Endothelial cell of umbilical vein (primary cell): ENCODE measurements around the gene REPS1. TPM values are rescaled to one million over a fixed set of nuclear protein-coding genes. Genes with fewer than 3 reads are reported as not detected.

Experiments used
- BruUV-seq: library from RNA; stranded (reverse); fragments of 400-500 nt; replicated peaks from 2 replicates; lab custom pipeline; 2021; lab: Mats Ljungman, UMichigan
- CTCF ChIA-PET: fragments of 300-600, 350-600 bp; sonication (Branson Sonifier 250); formaldehyde crosslinking; loops from one replicate; lab custom pipeline; 2021; ENCODE audit warnings: antibody characterized with exemption, inconsistent platforms; lab: Charles Lee
- POLR2A ChIA-PET: fragments of 300-600, 350-600 bp; sonication (Branson Sonifier 250); formaldehyde crosslinking; loops from one replicate; lab custom pipeline; 2021; ENCODE audit warnings: antibody characterized with exemption, inconsistent platforms; lab: Charles Lee
- DNase-seq: peaks from one replicate; pipeline ENCODE4 v3.0.0-alpha.2; 2011; ENCODE audit warnings: low read depth, low spot score
- FAIRE-seq: peaks from 2 replicates; lab custom pipeline; 2011; peaks lifted over from hg19 to GRCh38; lab: Jason Lieb, UNC
- H2AFZ ChIP-seq: 2 replicates; pipeline ENCODE4 v1.6.0; 2012; ENCODE audit warnings: low read depth, low read length, control low read depth, inconsistent platforms
- H3K27ac ChIP-seq: 2 replicates; pipeline ENCODE4 v1.5.1; 2011; ENCODE audit warnings: low read depth, mild to moderate bottlenecking, control low read depth, low read length, moderate library complexity; ENCODE audit not compliant: insufficient read depth
- H3K27me3 ChIP-seq, 2 experiments: 2 replicates each; pipeline versions ENCODE4 v1.6.0 to v1.6.1; 2011; ENCODE audit warnings: low read length in 2 of 2, mixed read lengths in 1 of 2; ENCODE audit not compliant: control insufficient read depth in 2 of 2, insufficient read depth in 2 of 2
- H3K36me3 ChIP-seq, 2 experiments: 2 replicates in 1 of 2; 3 replicates in 1 of 2; pipeline ENCODE4 v1.5.1; 2011; ENCODE audit warnings: low read length in 2 of 2, mild to moderate bottlenecking in 1 of 2, moderate library complexity in 1 of 2; ENCODE audit not compliant: control insufficient read depth in 2 of 2, insufficient read depth in 2 of 2; ENCODE audit errors: extremely low read depth in 1 of 2
- H3K4me1 ChIP-seq: 3 replicates; pipeline ENCODE4 v1.5.1; 2011; ENCODE audit warnings: mild to moderate bottlenecking, low read length; ENCODE audit not compliant: control insufficient read depth, insufficient read depth; ENCODE audit errors: extremely low read depth
- H3K4me2 ChIP-seq: 2 replicates; pipeline ENCODE4 v1.6.1; 2011; ENCODE audit warnings: low read length, control low read depth, mixed read lengths; ENCODE audit not compliant: insufficient read depth
- H3K4me3 ChIP-seq, 3 experiments: fragments of 200-600 bp in 1 of 3; sonication (generic), shearing (Covaris generic) in 1 of 3; replicated peaks in 1 of 3; 2 replicates each; pipeline ENCODE4 v1.5.1; 2011 to 2016; ENCODE audit warnings: control low read depth in 3 of 3, low read length in 3 of 3, mild to moderate bottlenecking in 2 of 3, inconsistent platforms in 1 of 3, low read depth in 1 of 3, moderate library complexity in 1 of 3; ENCODE audit not compliant: insufficient read depth in 1 of 3
- H3K79me2 ChIP-seq: 2 replicates; pipeline ENCODE4 v1.6.0; 2012; ENCODE audit warnings: low read length, inconsistent platforms; ENCODE audit not compliant: control insufficient read depth, insufficient read depth
- H3K9ac ChIP-seq: replicated peaks from 2 replicates; pipeline ENCODE3; 2011; ENCODE audit warnings: low read length, control low read depth; ENCODE audit not compliant: insufficient read depth; ENCODE audit errors: extremely low read depth
- H3K9me1 ChIP-seq: replicated peaks from 3 replicates; pipeline ENCODE4 v1.6.0; 2011; ENCODE audit warnings: mild to moderate bottlenecking, low read length; ENCODE audit not compliant: control insufficient read depth, insufficient read depth; ENCODE audit errors: extremely low read depth
- H3K9me3 ChIP-seq: replicated peaks from 2 replicates; pipeline ENCODE4 v1.5.1; 2012; ENCODE audit warnings: low read length, inconsistent platforms; ENCODE audit not compliant: control insufficient read depth, insufficient read depth
- H4K20me1 ChIP-seq: replicated peaks from 2 replicates; pipeline ENCODE3; 2011; ENCODE audit warnings: mild to moderate bottlenecking, low read length; ENCODE audit not compliant: control insufficient read depth, insufficient read depth; ENCODE audit errors: extremely low read depth
- CTCF ChIP-seq, 2 donors: IDR thresholded peaks; 1 replicate in 1 of 2; 2 replicates in 1 of 2; pipeline ENCODE4 v1.5.1; 2011; ENCODE audit warnings: low read length in 2 of 2, mild to moderate bottlenecking in 2 of 2, moderate library complexity in 2 of 2, control low read depth in 1 of 2, inconsistent platforms in 1 of 2, low read depth in 1 of 2; ENCODE audit not compliant: insufficient read depth in 1 of 2; ENCODE audit errors: extremely low read depth in 1 of 2
- EZH2 ChIP-seq: IDR thresholded peaks from 2 replicates; pipeline ENCODE4 v1.6.1; 2012; ENCODE audit warnings: borderline replicate concordance, low read depth, mild to moderate bottlenecking, moderate library complexity, low read length, inconsistent platforms; ENCODE audit not compliant: severe bottlenecking
- FOS ChIP-seq: IDR thresholded peaks from 2 replicates; pipeline ENCODE4 v1.6.1; 2011; ENCODE audit warnings: mild to moderate bottlenecking, low read length, moderate library complexity, borderline replicate concordance; ENCODE audit not compliant: insufficient read depth
- GATA2 ChIP-seq: IDR thresholded peaks from 2 replicates; pipeline ENCODE4 v1.7.0; 2011; ENCODE audit warnings: low read depth, mild to moderate bottlenecking, moderate library complexity, mixed read lengths, low read length; ENCODE audit not compliant: insufficient read length, insufficient read depth
- JUN ChIP-seq: IDR thresholded peaks from 2 replicates; pipeline ENCODE4 v1.6.1; 2011; ENCODE audit warnings: borderline replicate concordance, low read depth; ENCODE audit not compliant: insufficient read length, insufficient read depth
- MAX ChIP-seq: IDR thresholded peaks from 2 replicates; pipeline ENCODE4 v1.6.1; 2011; ENCODE audit not compliant: insufficient read depth, insufficient read length
- POLR2A ChIP-seq: IDR thresholded peaks from 2 replicates; pipeline ENCODE4 v1.6.1; 2012; ENCODE audit warnings: low read depth, mild to moderate bottlenecking, control low read depth, low read length
- dilution Hi-C: fragments of 300-500 bp; cut with MboI; formaldehyde crosslinking; loops from one replicate; pipeline ENCODE4 v1.15.0; 2019; ENCODE audit warnings: low sequenced_read_pairs; ENCODE audit not compliant: extremely low pct_ligation_motif_present
- intact Hi-C: fragments of 100-400 bp; cut with micrococcal nuclease; formaldehyde crosslinking; loops from one replicate; pipeline ENCODE4 v1.10.0; 2022
- polyA plus RNA-seq, 4 experiments: library from polyadenylated mRNA; depleted of rRNA in 3 of 4; stranded (reverse) in 3 of 4; unstranded in 1 of 4; fragments of >200 nt; gene quantifications; 2 replicates each; pipeline versions ENCODE4 v1.2.1 to v1.2.3, GENCODE V29; 2011 to 2012; ENCODE audit warnings: missing spikeins in 1 of 4
- total RNA-seq: library from RNA; stranded (reverse); gene quantifications from 2 replicates; pipeline ENCODE4 v1.2.3, GENCODE V29; 2021

REPS1 gene
- total and polyA plus RNA-seq, 2 donors (not counting 3 experiments of a cell fraction or from before 2014, with no cell fraction given) = 20.6 to 35.0 TPM

- dilution Hi-C loops (no loop called here), intact Hi-C loops (no loop called here)
- Histone ChIP-seq H2AFZ (no peak overlapping the region), H3K4me2 (no peak overlapping the region), H3K9ac (no peak overlapping the region), H4K20me1 (no peaks in the 10 kb centered on the region), H3K27ac (no peak overlapping the region), H3K9me3 (no peaks in the 10 kb centered on the region), H3K36me3 (peaks cover 2 to 6% of the 10 kb centered on the region in 2 experiments), H3K4me3 (no peak overlapping the region), H3K79me2 (peaks cover 50% of the 10 kb centered on the region), H3K4me1 (no peaks in the 10 kb centered on the region), H3K9me1 (no peaks in the 10 kb centered on the region), H3K27me3 (no peaks in the 10 kb centered on the region)
- FAIRE-seq (no peak), DNase-seq (no peak)
- ChIA-PET CTCF (no interaction called here), POLR2A (no interaction called here)
- no peak for TF ChIP-seq CTCF (IDR thresholded peaks at IDR 0.05; ENCODE audit: extremely low read depth in 1 of 2, insufficient read depth in 1 of 2, low read depth in 1 of 2, low read length in 2 of 2)
- TF ChIP-seq EZH2 = no peak
- TF ChIP-seq JUN = no peak
- TF ChIP-seq GATA2 = no peak
- TF ChIP-seq FOS = no peak
- TF ChIP-seq POLR2A = no peak
- TF ChIP-seq MAX = no peak
- BruUV-seq = no TSS peak
Observed at GRCh38 chr6:138948546-138949179, 39.4 kb downstream of the REPS1 start.
